ENCODE data around the gene INHBE. TPM values are rescaled to one million over a fixed set of nuclear protein-coding genes. Genes with fewer than 3 reads are reported as not detected.

INHBE gene
- total RNA-seq, 2 donors from 2014 or later, result not detected

GRCh38 chr12:57465030-57465746 lies 10.1 kb downstream of the INHBE start:
- WGBS, 2 donors, result 65 to 76% methylated on average over 5 to 6 of the region's 6 CpGs
- DNase-seq, result no peak

DNA sequence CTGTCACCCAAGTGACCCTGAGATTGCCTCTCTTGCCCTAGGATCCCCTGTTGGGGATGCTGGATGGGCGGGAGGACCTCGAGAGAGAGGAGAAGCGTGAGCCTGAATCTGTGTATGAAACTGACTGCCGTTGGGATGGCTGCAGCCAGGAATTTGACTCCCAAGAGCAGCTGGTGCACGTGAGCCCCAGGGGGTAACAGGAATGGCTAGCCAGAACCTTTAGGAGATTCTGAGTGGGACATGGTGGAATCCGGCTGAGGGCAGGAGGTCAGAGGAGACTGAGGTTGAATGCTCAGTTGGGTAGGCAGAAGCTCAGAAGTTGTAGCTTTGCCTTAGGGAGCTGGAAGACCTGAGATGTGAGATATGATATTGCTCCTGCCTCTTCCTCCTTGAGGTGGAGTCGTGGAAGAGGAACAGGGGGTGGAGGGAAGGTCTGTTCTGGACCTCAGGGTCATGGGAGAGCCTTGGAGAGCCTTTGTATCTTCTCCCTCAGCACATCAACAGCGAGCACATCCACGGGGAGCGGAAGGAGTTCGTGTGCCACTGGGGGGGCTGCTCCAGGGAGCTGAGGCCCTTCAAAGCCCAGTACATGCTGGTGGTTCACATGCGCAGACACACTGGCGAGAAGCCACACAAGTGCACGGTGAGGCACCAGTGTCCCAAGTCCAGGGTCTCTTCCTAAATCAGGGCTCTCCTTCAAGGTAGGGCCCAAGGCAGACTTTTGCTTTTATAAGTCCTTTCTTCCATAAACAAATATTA lies 10.8 kb downstream of the INHBE start:
- Histone ChIP-seq H3K27me3 (no peaks in the 10 kb centered on the region), H3K27ac (no peak overlapping the region), H3K36me3 (replicated peaks in 1 of 2; ENCODE audit: insufficient read depth in 1 of 2, low read depth in 2 of 2) (no peaks in the 10 kb centered on the region), H3K4me3 (no peak overlapping the region), H3K4me1 (peaks cover 12% of the 10 kb centered on the region), H3K9me3 (no peaks in the 10 kb centered on the region)
- TF ChIP-seq, protein P1, sequence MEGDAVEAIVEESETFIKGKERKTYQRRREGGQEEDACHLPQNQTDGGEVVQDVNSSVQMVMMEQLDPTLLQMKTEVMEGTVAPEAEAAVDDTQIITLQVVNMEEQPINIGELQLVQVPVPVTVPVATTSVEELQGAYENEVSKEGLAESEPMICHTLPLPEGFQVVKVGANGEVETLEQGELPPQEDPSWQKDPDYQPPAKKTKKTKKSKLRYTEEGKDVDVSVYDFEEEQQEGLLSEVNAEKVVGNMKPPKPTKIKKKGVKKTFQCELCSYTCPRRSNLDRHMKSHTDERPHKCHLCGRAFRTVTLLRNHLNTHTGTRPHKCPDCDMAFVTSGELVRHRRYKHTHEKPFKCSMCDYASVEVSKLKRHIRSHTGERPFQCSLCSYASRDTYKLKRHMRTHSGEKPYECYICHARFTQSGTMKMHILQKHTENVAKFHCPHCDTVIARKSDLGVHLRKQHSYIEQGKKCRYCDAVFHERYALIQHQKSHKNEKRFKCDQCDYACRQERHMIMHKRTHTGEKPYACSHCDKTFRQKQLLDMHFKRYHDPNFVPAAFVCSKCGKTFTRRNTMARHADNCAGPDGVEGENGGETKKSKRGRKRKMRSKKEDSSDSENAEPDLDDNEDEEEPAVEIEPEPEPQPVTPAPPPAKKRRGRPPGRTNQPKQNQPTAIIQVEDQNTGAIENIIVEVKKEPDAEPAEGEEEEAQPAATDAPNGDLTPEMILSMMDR (IDR thresholded peaks at IDR 0.05), result no peak
- no peak for TF ChIP-seq POLR2A (IDR thresholded peaks at IDR 0.05)
- no peak for ATAC-seq
- intact Hi-C loops (cut with DNase I), result no loop called here
- 57 to 62% methylated on average over 14 of the region's 14 CpGs for WGBS, 2 donors
- DNase-seq, result no peak

More at GRCh38 chr12:57465030-57465746, 10.1 kb downstream of the INHBE start:
- peaks cover 19% of the 10 kb centered on the region for H3K4me1 ChIP-seq
- H3K27ac ChIP-seq, result no peak overlapping the region
- H3K9me3 ChIP-seq, result no peaks in the 10 kb centered on the region
- no peak overlapping the region for H3K4me3 ChIP-seq
- no peaks in the 10 kb centered on the region for H3K36me3 ChIP-seq (replicated peaks in 1 of 2; ENCODE audit: insufficient read depth in 1 of 2, low read depth in 2 of 2)
- no peaks in the 10 kb centered on the region for H3K27me3 ChIP-seq
- ATAC-seq, result no peak
- intact Hi-C loops (cut with DNase I), result no loop called here
- no peak for TF ChIP-seq POLR2A (IDR thresholded peaks at IDR 0.05)
- TF ChIP-seq, protein P1 (IDR thresholded peaks at IDR 0.05), result no peak

GRCh38 chr12:57467212-57467874 lies 12.2 kb downstream of the INHBE start:
- no peaks in the 10 kb centered on the region for H3K27me3 ChIP-seq
- 74 to 77% methylated on average over 12 of the region's 12 CpGs for WGBS, 2 donors
- ATAC-seq (no peak), DNase-seq (no peak)
- H3K9me3 ChIP-seq, result no peaks in the 10 kb centered on the region
- H3K27ac ChIP-seq, result no peak overlapping the region
- intact Hi-C loops (cut with DNase I), result no loop called here
- H3K4me1 ChIP-seq, result no peaks in the 10 kb centered on the region
- H3K4me3 ChIP-seq, result no peak overlapping the region
- no peaks in the 10 kb centered on the region for H3K36me3 ChIP-seq (replicated peaks in 1 of 2; ENCODE audit: insufficient read depth in 1 of 2, low read depth in 2 of 2)
- no peak for TF ChIP-seq POLR2A (IDR thresholded peaks at IDR 0.05)
- TF ChIP-seq, protein P1 (IDR thresholded peaks at IDR 0.05), result no peak

- WGBS, 2 donors, result 70 to 75% methylated on average over 11 of the region's 11 CpGs
- TF ChIP-seq, protein P1 (IDR thresholded peaks at IDR 0.05), result no peak
- no peak for TF ChIP-seq POLR2A (IDR thresholded peaks at IDR 0.05)
- H3K9me3 ChIP-seq, result no peaks in the 10 kb centered on the region
- H3K27ac ChIP-seq, result no peak overlapping the region
- H3K36me3 ChIP-seq (replicated peaks in 1 of 2; ENCODE audit: insufficient read depth in 1 of 2, low read depth in 2 of 2), result no peaks in the 10 kb centered on the region
- no peak overlapping the region for H3K4me3 ChIP-seq
- no peaks in the 10 kb centered on the region for H3K4me1 ChIP-seq
- DNase-seq (no peak), ATAC-seq (no peak)
- H3K27me3 ChIP-seq, result no peaks in the 10 kb centered on the region
- intact Hi-C loops (cut with DNase I), result no loop called here
These were observed 12.8 kb downstream of the INHBE start for GRCh38 chr12:57467915-57468314.

Data from body of pancreas (tissue), 4 donors.